Measurements from ENCODE around the gene DHRS4L2.
A peak's percentile ranks its signal among the peaks of the same experiment; 100 is the strongest.
"Not testable (repeated sequence)": the region's sequence is repeated elsewhere in the genome, so short reads cannot be mapped to it uniquely, and the experiment has no call there.

Gene DHRS4L2

GRCh38 chr14:23996009-23996408 lies 7.3 kb downstream of the DHRS4L2 start:
- not testable (repeated sequence) for H3K36me3 ChIP-seq; H3K9me3 ChIP-seq (ENCODE audit: severe bottlenecking); DNase-seq; H3K27me3 ChIP-seq (ENCODE audit: insufficient read depth, low read depth, severe bottlenecking); H3K27ac ChIP-seq; H3K4me3 ChIP-seq (ENCODE audit: low read depth, low read length)

- not testable (repeated sequence) for DNase-seq; H3K9me3 ChIP-seq (ENCODE audit: severe bottlenecking); H3K27me3 ChIP-seq (ENCODE audit: insufficient read depth, low read depth, severe bottlenecking)
Measured at GRCh38 chr14:23996825-23997224, 8.1 kb downstream of the DHRS4L2 start.

GRCh38 chr14:23999640-24000039 lies 10.9 kb downstream of the DHRS4L2 start:
- H3K36me3 ChIP-seq; H3K4me3 ChIP-seq (ENCODE audit: low read depth, low read length); H3K27me3 ChIP-seq (ENCODE audit: insufficient read depth, low read depth, severe bottlenecking); H3K27ac ChIP-seq; DNase-seq; H3K9me3 ChIP-seq (ENCODE audit: severe bottlenecking): not testable (repeated sequence)

More at GRCh38 chr14:23996825-23997224, 8.1 kb downstream of the DHRS4L2 start:
- not testable (repeated sequence) for H3K36me3 ChIP-seq; H3K27ac ChIP-seq; H3K4me3 ChIP-seq (ENCODE audit: low read depth, low read length)

- H3K4me3 ChIP-seq (ENCODE audit: low read depth, low read length); H3K27ac ChIP-seq; H3K27me3 ChIP-seq (ENCODE audit: insufficient read depth, low read depth, severe bottlenecking); H3K36me3 ChIP-seq; DNase-seq; H3K9me3 ChIP-seq (ENCODE audit: severe bottlenecking): not testable (repeated sequence)
Measured at GRCh38 chr14:24001078-24001477, 12.3 kb downstream of the DHRS4L2 start.

- not testable (repeated sequence) for DNase-seq; H3K4me3 ChIP-seq (ENCODE audit: low read depth, low read length); H3K36me3 ChIP-seq; H3K27me3 ChIP-seq (ENCODE audit: insufficient read depth, low read depth, severe bottlenecking); H3K27ac ChIP-seq; H3K9me3 ChIP-seq (ENCODE audit: severe bottlenecking)
Measured at GRCh38 chr14:24001679-24002078, 12.9 kb downstream of the DHRS4L2 start.

GRCh38 chr14:24006471-24006816 lies 17.7 kb downstream of the DHRS4L2 start:
- peak; percentile 27 for DNase-seq
- H3K27me3 ChIP-seq (ENCODE audit: insufficient read depth, low read depth, severe bottlenecking); H3K9me3 ChIP-seq (ENCODE audit: severe bottlenecking); H3K27ac ChIP-seq; H3K36me3 ChIP-seq: not testable (repeated sequence)
- H3K4me3 ChIP-seq (ENCODE audit: low read depth, low read length), result peak overlapping the region; percentile 38

- not testable (repeated sequence) for H3K27ac ChIP-seq
- peak; percentile 63 for DNase-seq
Measured at GRCh38 chr14:24006817-24007652, 18.3 kb downstream of the DHRS4L2 start.

GRCh38 chr14:24011051-24011450 lies 22.3 kb downstream of the DHRS4L2 start:
- Histone ChIP-seq H3K9me3 (ENCODE audit: severe bottlenecking) (no peaks in the 10 kb centered on the region), H3K27ac (no peak overlapping the region), H3K36me3 (no peaks in the 10 kb centered on the region; the same call in 1 of the 2 replicates), H3K27me3 (ENCODE audit: insufficient read depth, low read depth, severe bottlenecking) (no peaks in the 10 kb centered on the region), H3K4me3 (ENCODE audit: low read depth, low read length) (no peak overlapping the region)
- DNase-seq, result no peak
- TF ChIP-seq CTCF (IDR thresholded peaks at IDR 0.05; ENCODE audit: low read depth, low read length), result no peak

More at GRCh38 chr14:24006817-24007652, 18.3 kb downstream of the DHRS4L2 start:
- H3K27me3 ChIP-seq (ENCODE audit: insufficient read depth, low read depth, severe bottlenecking); H3K36me3 ChIP-seq; H3K9me3 ChIP-seq (ENCODE audit: severe bottlenecking): not testable (repeated sequence)
- H3K4me3 ChIP-seq (ENCODE audit: low read depth, low read length), result peak overlapping the region; percentile 38

GRCh38 chr14:24012726-24013273 lies 24.1 kb downstream of the DHRS4L2 start:
- H3K36me3 ChIP-seq; H3K4me3 ChIP-seq (ENCODE audit: low read depth, low read length); H3K27me3 ChIP-seq (ENCODE audit: insufficient read depth, low read depth, severe bottlenecking); H3K27ac ChIP-seq; DNase-seq; H3K9me3 ChIP-seq (ENCODE audit: severe bottlenecking): not testable (repeated sequence)
